RWPE2 (cell line): ENCODE results near the gene NFYA.

Experiments
- ATAC-seq: fragments of 200-7000 bp; cut with Tn5 transposase; 3 replicates; pipeline ENCODE4 v1.9.1; 2021; ENCODE audit warnings: low read depth
- DNase-seq: peaks from one replicate; pipeline ENCODE4 v3.0.0-alpha.2; 2020; ENCODE audit warnings: low spot score
- H3K27ac ChIP-seq: fragments of 450-650 bp; 2 replicates; pipeline ENCODE4 v1.5.1; 2017; ENCODE audit warnings: mild to moderate bottlenecking; ENCODE audit not compliant: poor library complexity, severe bottlenecking
- H3K27me3 ChIP-seq: fragments of 250-450 bp; sonication (Bioruptor Pico); 2 replicates; pipeline ENCODE4 v1.5.1; 2021; ENCODE audit warnings: mild to moderate bottlenecking, moderate library complexity; ENCODE audit not compliant: insufficient read depth, poor library complexity, severe bottlenecking
- H3K36me3 ChIP-seq: fragments of 250-450 bp; sonication (Bioruptor Pico); 2 replicates; pipeline ENCODE4 v1.5.1; 2020; ENCODE audit warnings: low read depth, mild to moderate bottlenecking, moderate library complexity
- H3K4me1 ChIP-seq: fragments of 250-450 bp; sonication (Bioruptor Pico); 2 replicates; pipeline ENCODE4 v1.5.1; 2021; ENCODE audit warnings: mild to moderate bottlenecking, moderate library complexity; ENCODE audit not compliant: insufficient read depth, poor library complexity, severe bottlenecking
- H3K4me3 ChIP-seq: fragments of 250-450 bp; sonication (Bioruptor Pico); 2 replicates; pipeline ENCODE4 v1.5.1; 2021; ENCODE audit warnings: mild to moderate bottlenecking, moderate library complexity; ENCODE audit not compliant: severe bottlenecking
- H3K9me3 ChIP-seq: fragments of 250-450 bp; sonication (Bioruptor Pico); 2 replicates; pipeline ENCODE4 v1.5.1; 2021; ENCODE audit warnings: mild to moderate bottlenecking, moderate library complexity; ENCODE audit not compliant: severe bottlenecking
- CTCF ChIP-seq: fragments of 450-650 bp; IDR thresholded peaks from one replicate; pipeline ENCODE4 v1.5.1; 2017; ENCODE audit warnings: mild to moderate bottlenecking, moderate library complexity; ENCODE audit not compliant: poor library complexity, severe bottlenecking

NFYA gene

GRCh38 chr6:41037107-41037900 lies 35.5 kb upstream of the NFYA start:
- TF ChIP-seq CTCF, result no peak
- peaks cover 43% of the 10 kb centered on the region for H3K4me1 ChIP-seq
- no peaks in the 10 kb centered on the region for H3K36me3 ChIP-seq
- no peak overlapping the region for H3K27ac ChIP-seq
- no peaks in the 10 kb centered on the region for H3K9me3 ChIP-seq
- ATAC-seq (no peak), DNase-seq (no peak)
- H3K27me3 ChIP-seq, result no peaks in the 10 kb centered on the region
- H3K4me3 ChIP-seq, result no peak overlapping the region

GRCh38 chr6:41038205-41038604 lies 34.6 kb upstream of the NFYA start:
- no peaks in the 10 kb centered on the region for H3K9me3 ChIP-seq
- no peaks in the 10 kb centered on the region for H3K27me3 ChIP-seq
- H3K4me3 ChIP-seq, result no peak overlapping the region
- H3K4me1 ChIP-seq, result peaks cover 43% of the 10 kb centered on the region
- H3K27ac ChIP-seq, result no peak overlapping the region
- ATAC-seq (no peak), DNase-seq (no peak)
- no peaks in the 10 kb centered on the region for H3K36me3 ChIP-seq
- no peak for TF ChIP-seq CTCF

GRCh38 chr6:41039060-41039998 lies 33.4 kb upstream of the NFYA start, which contains the start of gene UNC5CL:
Gene UNC5CL, minus strand, starts transcription at chr6:41039221. Its CDS starts 4,147 bp downstream, at chr6:41035074.
- peak; percentile 62 for TF ChIP-seq CTCF
- Histone ChIP-seq H3K4me1 (peaks cover 43% of the 10 kb centered on the region), H3K27me3 (no peaks in the 10 kb centered on the region), H3K27ac (peak within 1 kb of the TSS; percentile 23), H3K4me3 (no peak within 1 kb of the TSS), H3K9me3 (no peaks in the 10 kb centered on the region), H3K36me3 (no peaks in the 10 kb centered on the region)
- DNase-seq (no peak), ATAC-seq (peak; percentile 16; the same call in 1 of the 3 replicates)

- H3K27me3 ChIP-seq, result no peaks in the 10 kb centered on the region
- peaks cover 43% of the 10 kb centered on the region for H3K4me1 ChIP-seq
- H3K9me3 ChIP-seq, result no peaks in the 10 kb centered on the region
- ATAC-seq (peak; percentile 66), DNase-seq (no peak)
- H3K27ac ChIP-seq, result peak overlapping the region; percentile 23
- no peak for TF ChIP-seq CTCF
- H3K36me3 ChIP-seq, result no peaks in the 10 kb centered on the region
- H3K4me3 ChIP-seq, result no peak overlapping the region
These were observed 32.5 kb upstream of the NFYA start for GRCh38 chr6:41040101-41040939.
